ENCODE results near the gene ADI1.

ADI1 gene

GRCh38 chr2:3483227-3483985 is 35.9 kb downstream of the ADI1 start:
- H3K27ac ChIP-seq, result no peak overlapping the region
- DNase-seq (ENCODE audit: low read depth, low spot score), result peak; percentile 31

- H3K27ac ChIP-seq, result no peak overlapping the region
- DNase-seq (ENCODE audit: low read depth, low spot score), result no peak
Observed at GRCh38 chr2:3482363-3482821, 36.9 kb downstream of the ADI1 start.

- no peak for DNase-seq (ENCODE audit: low read depth, low spot score)
- H3K27ac ChIP-seq, result no peak overlapping the region
Observed at GRCh38 chr2:3481736-3482362, 37.5 kb downstream of the ADI1 start.

GRCh38 chr2:3481011-3481400 is 38.3 kb downstream of the ADI1 start:
- no peak for DNase-seq (ENCODE audit: low read depth, low spot score)
- no peak overlapping the region for H3K27ac ChIP-seq

GRCh38 chr2:3480352-3481010 is 38.9 kb downstream of the ADI1 start:
- DNase-seq (ENCODE audit: low read depth, low spot score), result no peak

GRCh38 chr2:3479430-3480320 is 39.7 kb downstream of the ADI1 start:
- no peak overlapping the region for H3K27ac ChIP-seq
- no peak for DNase-seq (ENCODE audit: low read depth, low spot score)

More at GRCh38 chr2:3480352-3481010, 38.9 kb downstream of the ADI1 start:
- no peak overlapping the region for H3K27ac ChIP-seq

- no peak for DNase-seq (ENCODE audit: low read depth, low spot score)
- no peak overlapping the region for H3K27ac ChIP-seq
Observed at GRCh38 chr2:3478846-3479385, 40.4 kb downstream of the ADI1 start.

- no peak overlapping the region for H3K27ac ChIP-seq
- DNase-seq (ENCODE audit: low read depth, low spot score), result no peak
Observed at GRCh38 chr2:3476985-3477327, 42.4 kb downstream of the ADI1 start.

GRCh38 chr2:3476321-3476984 is 42.9 kb downstream of the ADI1 start:
- H3K27ac ChIP-seq, result no peak overlapping the region
- DNase-seq (ENCODE audit: low read depth, low spot score), result no peak

- no peak overlapping the region for H3K27ac ChIP-seq
- DNase-seq (ENCODE audit: low read depth, low spot score), result no peak
Observed at GRCh38 chr2:3475771-3476170, 43.6 kb downstream of the ADI1 start.

- no peak overlapping the region for H3K27ac ChIP-seq
- no peak for DNase-seq (ENCODE audit: low read depth, low spot score)
Observed at GRCh38 chr2:3472966-3473365, 46.4 kb downstream of the ADI1 start.

GRCh38 chr2:3472296-3472695 is 47.0 kb downstream of the ADI1 start:
- DNase-seq (ENCODE audit: low read depth, low spot score), result no peak

GRCh38 chr2:3470856-3471737 is 48.2 kb downstream of the ADI1 start:
- no peak overlapping the region for H3K27ac ChIP-seq
- no peak for DNase-seq (ENCODE audit: low read depth, low spot score)

More at GRCh38 chr2:3472296-3472695, 47.0 kb downstream of the ADI1 start:
- no peak overlapping the region for H3K27ac ChIP-seq

GRCh38 chr2:3470166-3470651 is 49.1 kb downstream of the ADI1 start:
- no peak for DNase-seq (ENCODE audit: low read depth, low spot score)
- H3K27ac ChIP-seq, result peak overlapping the region; percentile 54

- DNase-seq (ENCODE audit: low read depth, low spot score), result no peak
- peak overlapping the region; percentile 54 for H3K27ac ChIP-seq
Observed at GRCh38 chr2:3469486-3469885, 49.8 kb downstream of the ADI1 start.

GRCh38 chr2:3468296-3468988 is 50.9 kb downstream of the ADI1 start:
- no peak overlapping the region for H3K27ac ChIP-seq
- no peak for DNase-seq (ENCODE audit: low read depth, low spot score)

- DNase-seq (ENCODE audit: low read depth, low spot score), result no peak
Observed at GRCh38 chr2:3467654-3468053, 51.7 kb downstream of the ADI1 start.

GRCh38 chr2:3466966-3467365 is 52.4 kb downstream of the ADI1 start:
- no peak for DNase-seq (ENCODE audit: low read depth, low spot score)
- no peak overlapping the region for H3K27ac ChIP-seq

More at GRCh38 chr2:3467654-3468053, 51.7 kb downstream of the ADI1 start:
- H3K27ac ChIP-seq, result no peak overlapping the region

Data from epithelial cell of prostate (primary cell).